H9 (cell line): Measurements from ENCODE around the gene SMS. TPM values are rescaled to one million over a fixed set of nuclear protein-coding genes. Genes with fewer than 3 reads are reported as not detected.

Experiments
- DNase-seq: peaks from one replicate; pipeline ENCODE4 v3.0.0-alpha.2; 2017
- H2AFZ ChIP-seq: one replicate; pipeline ENCODE4 v1.6.1; 2013; ENCODE audit warnings: mild to moderate bottlenecking, low read length, control low read depth, moderate library complexity
- H2AK5ac ChIP-seq: 2 replicates; pipeline ENCODE4 v1.6.1; 2013; ENCODE audit warnings: low read length, control low read depth, mixed read lengths; ENCODE audit not compliant: insufficient read length
- H2BK120ac ChIP-seq: one replicate; pipeline ENCODE4 v1.6.1; 2013; ENCODE audit warnings: low read depth, mild to moderate bottlenecking, low read length, control low read depth, inconsistent platforms; ENCODE audit not compliant: poor library complexity, severe bottlenecking
- H2BK12ac ChIP-seq: 2 replicates; pipeline ENCODE4 v1.6.1; 2013; ENCODE audit warnings: low read length, control low read depth, mixed read lengths, low read depth; ENCODE audit not compliant: insufficient read length
- H2BK15ac ChIP-seq: 2 replicates; pipeline ENCODE4 v1.6.1; 2013; ENCODE audit warnings: low read depth, low read length, control low read depth
- H2BK20ac ChIP-seq: one replicate; pipeline ENCODE4 v1.6.1; 2013; ENCODE audit warnings: low read depth, mild to moderate bottlenecking, low read length, control low read depth, inconsistent platforms; ENCODE audit not compliant: poor library complexity, severe bottlenecking
- H2BK5ac ChIP-seq: 2 replicates; pipeline ENCODE4 v1.6.1; 2013; ENCODE audit warnings: low read length, control low read depth, mixed read lengths; ENCODE audit not compliant: insufficient read length
- H3K14ac ChIP-seq: 2 replicates; pipeline ENCODE4 v1.6.1; 2013; ENCODE audit warnings: low read length, control low read depth; ENCODE audit not compliant: insufficient read depth
- H3K18ac ChIP-seq: 2 replicates; pipeline ENCODE4 v1.6.1; 2013; ENCODE audit warnings: low read depth, mild to moderate bottlenecking, mixed read lengths, low read length, control low read depth; ENCODE audit not compliant: insufficient read length
- H3K23ac ChIP-seq: 2 replicates; pipeline ENCODE4 v1.6.1; 2013; ENCODE audit warnings: low read length, control low read depth, mixed read lengths, low read depth; ENCODE audit not compliant: insufficient read length
- H3K23me2 ChIP-seq: 2 replicates; pipeline ENCODE4 v1.6.1; 2013; ENCODE audit warnings: low read depth, mild to moderate bottlenecking, mixed read lengths, low read length, control low read depth; ENCODE audit not compliant: insufficient read length, poor library complexity, severe bottlenecking
- H3K27ac ChIP-seq: 2 replicates; pipeline ENCODE4 v1.5.1; 2013; ENCODE audit warnings: low read length, control low read depth, mixed read lengths, low read depth; ENCODE audit not compliant: insufficient read length
- H3K27me3 ChIP-seq: 2 replicates; pipeline ENCODE4 v1.6.1; 2013; ENCODE audit warnings: low read length, control low read depth, inconsistent platforms; ENCODE audit not compliant: insufficient read depth
- H3K4ac ChIP-seq: 2 replicates; pipeline ENCODE4 v1.6.1; 2013; ENCODE audit warnings: low read depth, mild to moderate bottlenecking, control low read depth, inconsistent platforms, low read length, moderate library complexity
- H3K4me1 ChIP-seq: 2 replicates; pipeline ENCODE4 v1.6.1; 2013; ENCODE audit warnings: low read length, control low read depth, inconsistent platforms; ENCODE audit not compliant: insufficient read depth
- H3K4me2 ChIP-seq: 2 replicates; pipeline ENCODE4 v1.6.1; 2013; ENCODE audit warnings: low read length, control low read depth, mixed read lengths; ENCODE audit not compliant: insufficient read length, insufficient read depth
- H3K56ac ChIP-seq: 2 replicates; pipeline ENCODE4 v1.6.1; 2013; ENCODE audit warnings: low read depth, mild to moderate bottlenecking, mixed read lengths, low read length, control low read depth; ENCODE audit not compliant: insufficient read length
- H3K79me1 ChIP-seq: 2 replicates; pipeline ENCODE4 v1.6.1; 2013; ENCODE audit warnings: low read depth, mild to moderate bottlenecking, moderate library complexity, low read length, control low read depth, inconsistent platforms; ENCODE audit not compliant: insufficient read depth, poor library complexity, severe bottlenecking
- H3K79me2 ChIP-seq: 2 replicates; pipeline ENCODE4 v1.6.1; 2013; ENCODE audit warnings: low read length, control low read depth, inconsistent platforms; ENCODE audit not compliant: insufficient read depth
- H3K9ac ChIP-seq: 2 replicates; pipeline ENCODE4 v1.6.1; 2013; ENCODE audit warnings: low read length, control low read depth, mixed read lengths; ENCODE audit not compliant: insufficient read length; ENCODE audit errors: extremely low read depth
- H3K9me3 ChIP-seq: one replicate; pipeline ENCODE4 v1.6.1; 2013; ENCODE audit warnings: low read depth, low read length, inconsistent platforms; ENCODE audit not compliant: control insufficient read depth
- H3T11ph ChIP-seq: one replicate; pipeline ENCODE4 v1.6.1; 2013; ENCODE audit warnings: mild to moderate bottlenecking, low read length, control low read depth, inconsistent platforms
- H4K20me1 ChIP-seq: one replicate; pipeline ENCODE4 v1.6.1; 2013; ENCODE audit not compliant: control insufficient read depth, insufficient read length, insufficient read depth
- H4K5ac ChIP-seq: 2 replicates; pipeline ENCODE4 v1.6.1; 2013; ENCODE audit warnings: low read depth, mild to moderate bottlenecking, mixed read lengths, low read length, control low read depth; ENCODE audit not compliant: insufficient read length
- H4K8ac ChIP-seq: replicated peaks from 2 replicates; pipeline ENCODE4 v1.6.1; 2013; ENCODE audit warnings: low read length, control low read depth, mixed read lengths, low read depth; ENCODE audit not compliant: insufficient read length
- H4K91ac ChIP-seq: 2 replicates; pipeline ENCODE4 v1.6.1; 2013; ENCODE audit warnings: low read depth, mild to moderate bottlenecking, moderate library complexity, mixed read lengths, low read length, control low read depth; ENCODE audit not compliant: insufficient read length
- H3K27ac Mint-ChIP-seq, 3 experiments: 2 replicates in 2 of 3; 3 replicates in 1 of 3; pipeline ENCODE4 v1.8.0; 2020 to 2021; ENCODE audit warnings: mixed read lengths in 3 of 3, mild to moderate bottlenecking in 1 of 3, moderate library complexity in 1 of 3
- H3K27me3 Mint-ChIP-seq: 2 replicates; pipeline ENCODE4 v1.8.0; 2021; ENCODE audit warnings: low read depth, mild to moderate bottlenecking, moderate library complexity, mixed read lengths
- H3K36me3 Mint-ChIP-seq, 3 experiments: 2 replicates in 2 of 3; 3 replicates in 1 of 3; pipeline ENCODE4 v1.8.0; 2020 to 2021; ENCODE audit warnings: low read depth in 3 of 3, mixed read lengths in 3 of 3; ENCODE audit not compliant: insufficient read depth in 1 of 3
- H3K4me1 Mint-ChIP-seq, 2 experiments: 2 replicates each; pipeline ENCODE4 v1.8.0; 2020; ENCODE audit warnings: mixed read lengths in 2 of 2
- H3K4me3 Mint-ChIP-seq, 2 experiments: 2 replicates in 1 of 2; 3 replicates in 1 of 2; pipeline ENCODE4 v1.8.0; 2020 to 2021; ENCODE audit warnings: mild to moderate bottlenecking in 2 of 2, mixed read lengths in 2 of 2, moderate library complexity in 1 of 2
- H3K9me3 Mint-ChIP-seq, 2 experiments: 2 replicates in 1 of 2; 3 replicates in 1 of 2; pipeline ENCODE4 v1.8.0; 2020; ENCODE audit warnings: mild to moderate bottlenecking in 2 of 2, mixed read lengths in 2 of 2, moderate library complexity in 1 of 2
- CTCF ChIP-seq: fragments of 200-600 bp; sonication (generic); conservative IDR thresholded peaks from 3 replicates; pipeline ENCODE4 v1.8.0; 2021; ENCODE audit warnings: antibody characterized with exemption, mild to moderate bottlenecking
- total RNA-seq: library from RNA; stranded (reverse); gene quantifications from 2 replicates; pipeline ENCODE4 v1.2.1, GENCODE V29; 2021

The SMS gene
- total RNA-seq, 1 experiment from 2014 or later, result 415 TPM

GRCh38 chrX:21962361-21962760 lies 21.9 kb downstream of the SMS start:
- no peak overlapping the region for H3K14ac ChIP-seq
- DNase-seq, result no peak
- no peak overlapping the region for H3K4me3 Mint-ChIP-seq
- H3K9me3 Mint-ChIP-seq, result peaks cover 0 to 54% of the 10 kb centered on the region in 2 experiments; a peak in 4 of 5 replicates
- H4K91ac ChIP-seq, result no peak overlapping the region
- no peak overlapping the region for H2BK5ac ChIP-seq
- H3K4me1 Mint-ChIP-seq, result peaks cover 48 to 63% of the 10 kb centered on the region in 2 experiments
- no peak overlapping the region for H4K5ac ChIP-seq
- no peak overlapping the region for H3K56ac ChIP-seq
- no peak overlapping the region for H2BK15ac ChIP-seq
- no peak overlapping the region for H2BK12ac ChIP-seq
- H3K4me2 ChIP-seq, result no peak overlapping the region
- H3K27me3 Mint-ChIP-seq, result no peaks in the 10 kb centered on the region
- H3K18ac ChIP-seq, result no peak overlapping the region
- no peak overlapping the region for H3K27ac ChIP-seq
- H3T11ph ChIP-seq, result no peak overlapping the region
- H3K23ac ChIP-seq, result no peak overlapping the region
- H3K27me3 ChIP-seq, result no peaks in the 10 kb centered on the region
- no peak overlapping the region for H2AFZ ChIP-seq
- peaks cover 72% of the 10 kb centered on the region for H3K79me2 ChIP-seq
- peaks cover 10 to 39% (median 23%) of the 10 kb centered on the region in 3 experiments for H3K36me3 Mint-ChIP-seq
- H2BK120ac ChIP-seq, result no peak overlapping the region
- H3K79me1 ChIP-seq, result peaks cover 3% of the 10 kb centered on the region
- no peaks in the 10 kb centered on the region for H3K9me3 ChIP-seq
- H3K23me2 ChIP-seq, result no peaks in the 10 kb centered on the region
- H3K9ac ChIP-seq, result no peak overlapping the region
- no peaks in the 10 kb centered on the region for H4K20me1 ChIP-seq
- no peak overlapping the region for H2BK20ac ChIP-seq
- TF ChIP-seq CTCF, result no peak
- no peak overlapping the region for H3K4ac ChIP-seq
- H2AK5ac ChIP-seq, result no peak overlapping the region
- no peak overlapping the region for H4K8ac ChIP-seq
- peak overlapping the region in 2 of 3 experiments; percentile 41 to 86; a peak in 3 of 7 replicates for H3K27ac Mint-ChIP-seq
- peaks cover 10% of the 10 kb centered on the region; the same call in 1 of the 2 replicates for H3K4me1 ChIP-seq
